Astrocyte (in vitro differentiated cells and primary cell): ENCODE results near the gene KLHL11. TPM values are rescaled to one million over a fixed set of nuclear protein-coding genes. Genes with fewer than 3 reads are reported as not detected.

Experiments
- DNase-seq: peaks from one replicate; pipeline ENCODE4 v3.0.0-alpha.2; 2010; ENCODE audit warnings: low read depth
- FAIRE-seq: peaks from 2 replicates; lab custom pipeline; 2011; peaks lifted over from hg19 to GRCh38; lab: Jason Lieb, UNC
- H2AFZ ChIP-seq: 2 replicates; pipeline ENCODE4 v1.6.0; 2012; ENCODE audit warnings: low read depth, low read length, inconsistent platforms
- H3K27ac ChIP-seq: 2 replicates; pipeline ENCODE4 v1.5.1; 2011; ENCODE audit warnings: low read depth, low read length, inconsistent platforms
- H3K27me3 ChIP-seq: 2 replicates; pipeline ENCODE4 v1.6.0; 2011; ENCODE audit warnings: low read length, inconsistent platforms; ENCODE audit not compliant: insufficient read depth
- H3K36me3 ChIP-seq: 2 replicates; pipeline ENCODE4 v1.5.1; 2011; ENCODE audit warnings: low read length, inconsistent platforms; ENCODE audit not compliant: insufficient read depth
- H3K4me1 ChIP-seq: 2 replicates; pipeline ENCODE4 v1.5.1; 2011; ENCODE audit warnings: low read length, inconsistent platforms; ENCODE audit not compliant: insufficient read depth
- H3K4me2 ChIP-seq: 2 replicates; pipeline ENCODE4 v1.6.0; 2012; ENCODE audit warnings: low read length, inconsistent platforms
- H3K4me3 ChIP-seq: 2 replicates; pipeline ENCODE4 v1.5.1; 2011; ENCODE audit warnings: low read depth, mild to moderate bottlenecking, low read length, inconsistent platforms; ENCODE audit not compliant: insufficient read depth
- H3K79me2 ChIP-seq: 2 replicates; pipeline ENCODE4 v1.6.0; 2012; ENCODE audit warnings: mild to moderate bottlenecking, low read length, inconsistent platforms; ENCODE audit not compliant: insufficient read depth
- H3K9ac ChIP-seq: 2 replicates; pipeline ENCODE4 v1.6.0; 2012; ENCODE audit warnings: mild to moderate bottlenecking, low read length, inconsistent platforms
- H3K9me3 ChIP-seq: 2 replicates; pipeline ENCODE4 v1.5.1; 2012; ENCODE audit warnings: low read depth, mild to moderate bottlenecking, low read length, inconsistent platforms; ENCODE audit not compliant: insufficient read depth
- H4K20me1 ChIP-seq: 2 replicates; pipeline ENCODE4 v1.6.0; 2012; ENCODE audit warnings: low read length, inconsistent platforms; ENCODE audit not compliant: insufficient read depth
- H3K27ac Mint-ChIP-seq: one replicate; pipeline ENCODE4 v1.8.0; 2021; ENCODE audit warnings: mild to moderate bottlenecking, mixed read lengths; ENCODE audit not compliant: unreplicated experiment
- H3K27me3 Mint-ChIP-seq: one replicate; pipeline ENCODE4 v1.8.0; 2021; ENCODE audit warnings: low read depth, mixed read lengths; ENCODE audit not compliant: unreplicated experiment
- H3K36me3 Mint-ChIP-seq: one replicate; pipeline ENCODE4 v1.8.0; 2021; ENCODE audit warnings: low read depth, mixed read lengths; ENCODE audit not compliant: unreplicated experiment
- H3K4me1 Mint-ChIP-seq: one replicate; pipeline ENCODE4 v1.8.0; 2021; ENCODE audit warnings: low read depth, mixed read lengths; ENCODE audit not compliant: unreplicated experiment
- H3K4me3 Mint-ChIP-seq: one replicate; pipeline ENCODE4 v1.8.0; 2021; ENCODE audit warnings: mild to moderate bottlenecking, moderate library complexity, mixed read lengths; ENCODE audit not compliant: unreplicated experiment
- H3K9me3 Mint-ChIP-seq: one replicate; pipeline ENCODE4 v1.8.0; 2021; ENCODE audit warnings: mild to moderate bottlenecking, mixed read lengths; ENCODE audit not compliant: unreplicated experiment
- EZH2 ChIP-seq: IDR thresholded peaks from 2 replicates; pipeline ENCODE4 v1.6.1; 2012; ENCODE audit warnings: mild to moderate bottlenecking, low read length, inconsistent platforms; ENCODE audit not compliant: insufficient read depth
- total RNA-seq: library from RNA; stranded (reverse); gene quantifications from 2 replicates; pipeline ENCODE4 v1.2.1, GENCODE V29; 2021
- TF ChIP-seq, protein P1 (sequence below): IDR thresholded peaks from 2 replicates; pipeline ENCODE4 v1.5.1; 2011; ENCODE audit warnings: low read depth, mild to moderate bottlenecking, inconsistent platforms, low read length, moderate library complexity; ENCODE audit not compliant: insufficient read depth

The KLHL11 gene
- total RNA-seq, 1 donor from 2014 or later: 12.8 TPM

DNA sequence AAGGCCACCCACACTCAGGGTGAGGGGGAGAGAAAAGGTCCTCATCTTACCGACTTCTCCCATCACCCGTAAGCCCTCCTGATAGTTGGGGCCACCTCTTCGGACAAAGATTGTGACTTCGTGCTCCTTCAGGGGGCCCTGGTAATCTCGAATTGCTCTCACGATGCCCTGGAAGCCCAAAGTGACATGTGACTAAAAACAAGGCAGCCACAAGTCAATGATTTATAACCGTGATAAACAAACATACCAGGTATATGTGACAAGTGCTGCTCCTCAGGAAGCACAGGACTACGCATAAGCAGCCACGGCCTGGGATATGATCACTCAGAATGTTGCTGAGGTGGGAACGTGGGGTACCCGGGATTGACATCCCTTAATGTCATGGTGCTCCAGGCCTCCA, 36.4 kb upstream of the KLHL11 start:
- no peaks in the 10 kb centered on the region for H3K27me3 Mint-ChIP-seq
- no peak for TF ChIP-seq EZH2
- Histone ChIP-seq H3K4me1 (peaks cover 3% of the 10 kb centered on the region), H3K4me2 (no peak overlapping the region), H3K27ac (no peak overlapping the region), H4K20me1 (peaks cover 74% of the 10 kb centered on the region), H3K9ac (no peak overlapping the region), H2AFZ (no peak overlapping the region), H3K27me3 (no peaks in the 10 kb centered on the region), H3K9me3 (no peaks in the 10 kb centered on the region), H3K4me3 (no peak overlapping the region), H3K36me3 (peaks cover 83% of the 10 kb centered on the region), H3K79me2 (peaks cover 57% of the 10 kb centered on the region)
- peaks cover 37% of the 10 kb centered on the region for H3K36me3 Mint-ChIP-seq
- DNase-seq (no peak), FAIRE-seq (no peak)
- no peaks in the 10 kb centered on the region for H3K4me1 Mint-ChIP-seq
- H3K27ac Mint-ChIP-seq: no peak overlapping the region
- no peak overlapping the region for H3K4me3 Mint-ChIP-seq
- H3K9me3 Mint-ChIP-seq: no peaks in the 10 kb centered on the region

DNA sequence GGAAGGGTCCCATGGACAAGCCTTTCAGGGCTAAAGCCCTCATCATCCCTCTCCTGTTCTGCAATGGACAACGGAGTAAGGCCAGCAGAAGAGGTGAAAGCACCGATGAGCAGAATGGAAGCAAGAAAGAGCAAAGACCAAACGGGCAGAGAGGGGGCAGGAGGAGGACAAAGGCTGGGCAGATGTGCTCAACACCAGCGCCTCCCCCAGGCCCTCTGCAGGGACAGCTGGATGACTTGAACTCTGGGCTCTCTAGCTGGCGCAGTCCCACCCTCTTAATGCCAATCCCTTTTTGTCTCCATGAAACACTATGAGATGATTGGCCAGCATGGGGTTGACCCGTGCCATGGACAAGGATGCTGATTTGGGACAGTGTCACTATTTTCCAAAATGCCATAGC, 31.5 kb upstream of the KLHL11 start:
- H2AFZ ChIP-seq: no peak overlapping the region
- no peak overlapping the region for H3K9ac ChIP-seq
- peaks cover 89% of the 10 kb centered on the region for H4K20me1 ChIP-seq
- DNase-seq: no peak
- peaks cover 14% of the 10 kb centered on the region for H3K4me1 ChIP-seq
- H3K36me3 Mint-ChIP-seq: peaks cover 31% of the 10 kb centered on the region
- FAIRE-seq: no peak
- H3K27me3 ChIP-seq: no peaks in the 10 kb centered on the region
- peaks cover 79% of the 10 kb centered on the region for H3K36me3 ChIP-seq
- H3K9me3 Mint-ChIP-seq: no peaks in the 10 kb centered on the region
- no peak overlapping the region for H3K27ac ChIP-seq
- peak overlapping the region; percentile 18 for H3K27ac Mint-ChIP-seq
- no peak overlapping the region for H3K4me3 Mint-ChIP-seq
- no peak overlapping the region for H3K4me2 ChIP-seq
- H3K79me2 ChIP-seq: peaks cover 52% of the 10 kb centered on the region
- H3K27me3 Mint-ChIP-seq: no peaks in the 10 kb centered on the region
- H3K4me1 Mint-ChIP-seq: peaks cover 21% of the 10 kb centered on the region
- TF ChIP-seq EZH2: no peak
- no peak overlapping the region for H3K4me3 ChIP-seq
- no peaks in the 10 kb centered on the region for H3K9me3 ChIP-seq

DNA sequence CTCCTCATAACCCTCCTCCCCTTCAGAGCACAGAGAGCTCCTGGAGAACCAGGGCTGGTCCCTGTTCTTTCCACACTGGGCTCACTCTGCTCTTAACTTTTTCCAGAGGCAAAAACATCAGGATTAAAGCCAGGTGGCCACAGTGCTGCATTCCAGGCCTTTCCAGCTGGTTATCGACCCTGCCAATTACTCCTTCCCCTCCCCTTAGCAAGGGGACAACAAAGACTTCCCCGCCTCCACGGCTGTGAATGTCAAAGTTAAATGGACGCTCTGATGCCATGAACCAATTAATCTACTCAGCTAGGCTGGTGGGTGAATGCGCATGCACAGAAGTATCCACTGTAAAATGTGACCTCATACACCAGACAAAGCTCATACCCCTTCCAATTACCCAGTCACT, 30.4 kb upstream of the KLHL11 start:
- H3K9me3 ChIP-seq: no peaks in the 10 kb centered on the region
- H3K27me3 ChIP-seq: no peaks in the 10 kb centered on the region
- H3K4me3 ChIP-seq: no peak overlapping the region
- DNase-seq (peak; percentile 31), FAIRE-seq (no peak)
- H3K79me2 ChIP-seq: peaks cover 51% of the 10 kb centered on the region
- peak overlapping the region; percentile 89 for H3K27ac Mint-ChIP-seq
- H3K9ac ChIP-seq: peak overlapping the region; percentile 39
- TF ChIP-seq, protein P1, sequence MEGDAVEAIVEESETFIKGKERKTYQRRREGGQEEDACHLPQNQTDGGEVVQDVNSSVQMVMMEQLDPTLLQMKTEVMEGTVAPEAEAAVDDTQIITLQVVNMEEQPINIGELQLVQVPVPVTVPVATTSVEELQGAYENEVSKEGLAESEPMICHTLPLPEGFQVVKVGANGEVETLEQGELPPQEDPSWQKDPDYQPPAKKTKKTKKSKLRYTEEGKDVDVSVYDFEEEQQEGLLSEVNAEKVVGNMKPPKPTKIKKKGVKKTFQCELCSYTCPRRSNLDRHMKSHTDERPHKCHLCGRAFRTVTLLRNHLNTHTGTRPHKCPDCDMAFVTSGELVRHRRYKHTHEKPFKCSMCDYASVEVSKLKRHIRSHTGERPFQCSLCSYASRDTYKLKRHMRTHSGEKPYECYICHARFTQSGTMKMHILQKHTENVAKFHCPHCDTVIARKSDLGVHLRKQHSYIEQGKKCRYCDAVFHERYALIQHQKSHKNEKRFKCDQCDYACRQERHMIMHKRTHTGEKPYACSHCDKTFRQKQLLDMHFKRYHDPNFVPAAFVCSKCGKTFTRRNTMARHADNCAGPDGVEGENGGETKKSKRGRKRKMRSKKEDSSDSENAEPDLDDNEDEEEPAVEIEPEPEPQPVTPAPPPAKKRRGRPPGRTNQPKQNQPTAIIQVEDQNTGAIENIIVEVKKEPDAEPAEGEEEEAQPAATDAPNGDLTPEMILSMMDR: no peak
- no peak for TF ChIP-seq EZH2
- peaks cover 86% of the 10 kb centered on the region for H4K20me1 ChIP-seq
- peaks cover 21% of the 10 kb centered on the region for H3K4me1 Mint-ChIP-seq
- no peaks in the 10 kb centered on the region for H3K9me3 Mint-ChIP-seq
- H3K27me3 Mint-ChIP-seq: no peaks in the 10 kb centered on the region
- H3K36me3 ChIP-seq: peaks cover 78% of the 10 kb centered on the region
- peaks cover 14% of the 10 kb centered on the region for H3K4me1 ChIP-seq
- H3K27ac ChIP-seq: peak overlapping the region; percentile 61
- peak overlapping the region; percentile 16 for H3K4me2 ChIP-seq
- H3K4me3 Mint-ChIP-seq: peak overlapping the region; percentile 30
- peaks cover 22% of the 10 kb centered on the region for H3K36me3 Mint-ChIP-seq
- no peak overlapping the region for H2AFZ ChIP-seq
